ENCODE measurements around the gene PLA2G2D.

The PLA2G2D gene

DNA sequence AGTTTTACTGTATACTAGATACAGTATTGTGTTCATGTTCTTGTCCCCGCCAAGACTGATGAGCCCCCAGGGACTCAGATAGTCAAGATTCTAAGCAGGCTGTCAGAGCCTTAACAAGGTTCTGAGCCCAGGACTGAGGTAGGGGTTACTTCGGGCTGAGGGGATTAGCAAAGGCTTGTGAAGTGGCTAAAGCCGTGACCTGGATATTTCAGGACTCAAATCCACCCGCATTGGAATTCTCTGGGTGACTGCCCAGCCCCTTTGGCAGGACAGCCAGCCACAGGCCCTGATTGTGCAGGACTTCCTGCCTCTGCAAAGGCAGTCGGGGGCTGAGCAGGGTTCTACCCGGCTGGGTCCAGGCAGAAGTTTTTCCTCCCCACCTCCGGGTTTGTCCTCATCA lies 49.5 kb downstream of the PLA2G2D start, which contains the start of gene PLA2G5:
Gene PLA2G5 (plus strand): TSS at position 321 of the 400 bp plus-strand sequence. CDS start 14,637 bp downstream, outside the sequence.
- no peak for DNase-seq (ENCODE audit: extremely low read depth in 1 of 2, low read depth in 1 of 2)

- DNase-seq (ENCODE audit: extremely low read depth in 1 of 2, low read depth in 1 of 2), result no peak
Observed at GRCh38 chr1:20068722-20069121, 50.6 kb downstream of the PLA2G2D start.

- no peak for DNase-seq (ENCODE audit: extremely low read depth in 1 of 2, low read depth in 1 of 2)
Observed at GRCh38 chr1:20063861-20064292, 55.5 kb downstream of the PLA2G2D start.
